IPS-18c (cell line): ENCODE results near the gene NOL3.

ENCODE experiments used
- H3K4me3 ChIP-seq: 2 replicates; pipeline ENCODE4 v1.7.0; 2013; ENCODE audit warnings: low read depth, mild to moderate bottlenecking, low read length, moderate library complexity; ENCODE audit not compliant: insufficient read depth
- H3K9me3 ChIP-seq: one replicate; pipeline ENCODE4 v1.6.1; 2013; ENCODE audit warnings: mild to moderate bottlenecking, low read length, moderate library complexity; ENCODE audit not compliant: control insufficient read depth, insufficient read depth

NOL3 gene

GRCh38 chr16:67150833-67151396 is 19.4 kb upstream of the NOL3 start, which contains the start of gene B3GNT9:
Gene B3GNT9, minus strand, starts transcription at chr16:67150998. Its CDS starts 513 bp downstream, at chr16:67150485.
- Histone ChIP-seq H3K4me3 (peak within 1 kb of the TSS; percentile 68), H3K9me3 (peaks cover 2% of the 10 kb centered on the region)

- Histone ChIP-seq H3K9me3 (peaks cover 2% of the 10 kb centered on the region), H3K4me3 (peak overlapping the region; percentile 68)
Observed at GRCh38 chr16:67151431-67152097, 18.8 kb upstream of the NOL3 start.

GRCh38 chr16:67154578-67155294 is 15.6 kb upstream of the NOL3 start:
- H3K9me3 ChIP-seq, result no peaks in the 10 kb centered on the region
- peak overlapping the region; percentile 44 for H3K4me3 ChIP-seq

GRCh38 chr16:67155295-67156142 is 14.8 kb upstream of the NOL3 start:
- Histone ChIP-seq H3K4me3 (peak overlapping the region; percentile 44), H3K9me3 (no peaks in the 10 kb centered on the region)

- Histone ChIP-seq H3K4me3 (no peak overlapping the region), H3K9me3 (no peaks in the 10 kb centered on the region)
Observed at GRCh38 chr16:67156143-67156844, 14.0 kb upstream of the NOL3 start.

GRCh38 chr16:67157106-67157748 is 13.1 kb upstream of the NOL3 start:
- Histone ChIP-seq H3K4me3 (no peak overlapping the region), H3K9me3 (no peaks in the 10 kb centered on the region)

GRCh38 chr16:67157892-67158635 is 12.3 kb upstream of the NOL3 start:
- Histone ChIP-seq H3K4me3 (no peak overlapping the region), H3K9me3 (no peaks in the 10 kb centered on the region)

GRCh38 chr16:67158637-67159600 is 11.4 kb upstream of the NOL3 start:
- H3K4me3 ChIP-seq, result peak overlapping the region; percentile 74

GRCh38 chr16:67161595-67162058 is 8.7 kb upstream of the NOL3 start:
- no peak overlapping the region for H3K4me3 ChIP-seq
- peaks cover 6% of the 10 kb centered on the region for H3K9me3 ChIP-seq

More at GRCh38 chr16:67158637-67159600, 11.4 kb upstream of the NOL3 start:
- H3K9me3 ChIP-seq, result peaks cover 3% of the 10 kb centered on the region

GRCh38 chr16:67162506-67163163 is 7.7 kb upstream of the NOL3 start:
- Histone ChIP-seq H3K4me3 (peak overlapping the region; percentile 43; the same call in 1 of the 2 replicates), H3K9me3 (peaks cover 6% of the 10 kb centered on the region)

GRCh38 chr16:67163164-67163998 is 7.0 kb upstream of the NOL3 start:
- peak overlapping the region; percentile 43 for H3K4me3 ChIP-seq
- peaks cover 6% of the 10 kb centered on the region for H3K9me3 ChIP-seq

GRCh38 chr16:67163999-67164558 is 6.3 kb upstream of the NOL3 start:
- peak overlapping the region; percentile 43; the same call in 1 of the 2 replicates for H3K4me3 ChIP-seq
- H3K9me3 ChIP-seq, result peaks cover 6% of the 10 kb centered on the region

GRCh38 chr16:67164599-67165061 is 5.7 kb upstream of the NOL3 start, which contains the start of gene HSF4:
Gene HSF4, plus strand, starts transcription at chr16:67164745. Its CDS starts 67 bp downstream, at chr16:67164812.
- Histone ChIP-seq H3K4me3 (peak within 1 kb of the TSS; percentile 43), H3K9me3 (peaks cover 6% of the 10 kb centered on the region)
